GM13976 (cell line): ENCODE data around the gene KLHL3.

Experiments used
- DNase-seq: peaks from one replicate; pipeline ENCODE4 v3.0.0; 2012; ENCODE audit warnings: low spot score
- CTCF ChIP-seq: IDR thresholded peaks from 2 replicates; pipeline ENCODE4 v1.5.1; 2012; ENCODE audit warnings: borderline replicate concordance, mild to moderate bottlenecking; ENCODE audit not compliant: insufficient read depth; ENCODE audit errors: extremely low read depth, missing control alignments, control extremely low read depth
- in situ Hi-C: fragments of 300-500 bp; cut with MboI; formaldehyde crosslinking; loops from one replicate; pipeline ENCODE4 v1.12.0; 2022; ENCODE audit warnings: low sequenced_read_pairs, mixed read lengths, inconsistent platforms; ENCODE audit not compliant: unreplicated experiment

Gene KLHL3

GRCh38 chr5:137610598-137610997, 125.3 kb downstream of the KLHL3 start:
- no peak for TF ChIP-seq CTCF
- in situ Hi-C loops = no loop called here
- DNase-seq = no peak

GRCh38 chr5:137609127-137609526, 126.8 kb downstream of the KLHL3 start:
- no peak for TF ChIP-seq CTCF
- in situ Hi-C loops = no loop called here
- no peak for DNase-seq

GRCh38 chr5:137607771-137608170, 128.1 kb downstream of the KLHL3 start:
- TF ChIP-seq CTCF = no peak
- no peak for DNase-seq
- in situ Hi-C loops = no loop called here

GRCh38 chr5:137606401-137606800, 129.5 kb downstream of the KLHL3 start:
- no peak for DNase-seq
- in situ Hi-C loops = no loop called here
- no peak for TF ChIP-seq CTCF

GRCh38 chr5:137605411-137605810, 130.5 kb downstream of the KLHL3 start:
- TF ChIP-seq CTCF = no peak
- in situ Hi-C loops = no loop called here
- no peak for DNase-seq

- no peak for TF ChIP-seq CTCF
- DNase-seq = no peak
- in situ Hi-C loops = no loop called here
Measured at GRCh38 chr5:137604348-137605095, 131.4 kb downstream of the KLHL3 start.
